Activated CD4-positive, alpha-beta memory T cell treated with anti-CD3 and anti-CD28 coated beads for 36 hours (primary cell): ENCODE data around the gene SEL1L2. TPM values are rescaled to one million over a fixed set of nuclear protein-coding genes. Genes with fewer than 3 reads are reported as not detected.
"Not testable (repeated sequence)": the region's sequence is repeated elsewhere in the genome, so short reads cannot be mapped to it uniquely, and the experiment has no call there.

Source experiments
- CTCF ChIA-PET: fragments of 350-600 bp; sonication (Branson Sonifier 250); formaldehyde crosslinking; loops from one replicate; lab custom pipeline; 2021; ENCODE audit warnings: antibody characterized with exemption, inconsistent platforms; lab: Charles Lee
- POLR2A ChIA-PET: fragments of 350-600 bp; sonication (Branson Sonifier 250); formaldehyde crosslinking; loops from one replicate; lab custom pipeline; 2021; ENCODE audit warnings: antibody characterized with exemption; lab: Charles Lee
- DNase-seq: peaks from one replicate; pipeline ENCODE4 v3.0.0-alpha.2; 2020
- H3K27ac Mint-ChIP-seq: one replicate; pipeline ENCODE4 v1.8.0; 2021; ENCODE audit warnings: mixed read lengths
- H3K27me3 Mint-ChIP-seq: one replicate; pipeline ENCODE4 v1.8.0; 2021; ENCODE audit warnings: mixed read lengths
- H3K36me3 Mint-ChIP-seq: one replicate; pipeline ENCODE4 v1.8.0; 2021; ENCODE audit warnings: mixed read lengths
- H3K4me1 Mint-ChIP-seq: one replicate; pipeline ENCODE4 v1.8.0; 2021; ENCODE audit warnings: low read depth, mixed read lengths
- H3K4me3 Mint-ChIP-seq: one replicate; pipeline ENCODE4 v1.8.0; 2021; ENCODE audit warnings: mild to moderate bottlenecking, mixed read lengths
- H3K9me3 Mint-ChIP-seq: one replicate; pipeline ENCODE4 v1.8.0; 2021; ENCODE audit warnings: mixed read lengths
- intact Hi-C: fragments of 100-400 bp; cut with micrococcal nuclease; formaldehyde crosslinking; loops from one replicate; pipeline ENCODE4 v1.15.1; 2023
- total RNA-seq, 2 experiments: library from RNA; stranded (reverse); gene quantifications; one replicate each; pipeline ENCODE4 v1.2.3, GENCODE V29; 2021

SEL1L2 gene, protein sequence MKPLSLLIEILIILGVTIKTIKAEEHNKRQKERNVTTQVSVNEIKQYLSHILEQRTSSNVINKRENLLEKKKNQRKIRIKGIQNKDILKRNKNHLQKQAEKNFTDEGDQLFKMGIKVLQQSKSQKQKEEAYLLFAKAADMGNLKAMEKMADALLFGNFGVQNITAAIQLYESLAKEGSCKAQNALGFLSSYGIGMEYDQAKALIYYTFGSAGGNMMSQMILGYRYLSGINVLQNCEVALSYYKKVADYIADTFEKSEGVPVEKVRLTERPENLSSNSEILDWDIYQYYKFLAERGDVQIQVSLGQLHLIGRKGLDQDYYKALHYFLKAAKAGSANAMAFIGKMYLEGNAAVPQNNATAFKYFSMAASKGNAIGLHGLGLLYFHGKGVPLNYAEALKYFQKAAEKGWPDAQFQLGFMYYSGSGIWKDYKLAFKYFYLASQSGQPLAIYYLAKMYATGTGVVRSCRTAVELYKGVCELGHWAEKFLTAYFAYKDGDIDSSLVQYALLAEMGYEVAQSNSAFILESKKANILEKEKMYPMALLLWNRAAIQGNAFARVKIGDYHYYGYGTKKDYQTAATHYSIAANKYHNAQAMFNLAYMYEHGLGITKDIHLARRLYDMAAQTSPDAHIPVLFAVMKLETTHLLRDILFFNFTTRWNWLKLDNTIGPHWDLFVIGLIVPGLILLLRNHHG
- total RNA-seq = not detected

DNA sequence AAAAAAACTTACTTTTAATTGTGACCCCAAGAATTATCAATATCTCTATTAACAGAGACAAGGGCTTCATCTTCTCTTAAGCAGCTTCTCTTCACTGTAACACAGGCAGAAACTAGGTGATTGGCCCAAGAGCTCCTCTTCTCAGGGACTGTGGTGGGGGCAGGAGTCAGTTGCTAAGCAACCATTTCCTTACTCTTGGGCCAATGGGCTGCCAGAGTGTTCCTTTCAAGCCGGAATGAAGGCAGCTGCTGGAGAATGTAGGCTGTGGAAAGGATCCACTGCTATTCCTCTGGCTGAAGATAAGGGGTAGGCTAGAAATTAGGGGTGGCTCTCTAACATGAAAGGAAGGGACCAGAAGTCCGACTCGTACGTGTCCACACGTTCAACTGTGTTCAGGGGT lies at the start of gene SEL1L2:
SEL1L2 (minus strand) TSS at position 150 of the 400 bp plus-strand sequence; CDS start at position 70, 80 bp downstream.
- no peak within 1 kb of the TSS for H3K4me3 Mint-ChIP-seq
- no peak for DNase-seq
- ChIA-PET POLR2A (no interaction called here), CTCF (no interaction called here)
- H3K27me3 Mint-ChIP-seq = no peaks in the 10 kb centered on the region
- no peak within 1 kb of the TSS for H3K27ac Mint-ChIP-seq
- intact Hi-C loops = no loop called here
- no peaks in the 10 kb centered on the region for H3K4me1 Mint-ChIP-seq
- H3K9me3 Mint-ChIP-seq = peaks cover 14% of the 10 kb centered on the region
- H3K36me3 Mint-ChIP-seq = no peaks in the 10 kb centered on the region

DNA sequence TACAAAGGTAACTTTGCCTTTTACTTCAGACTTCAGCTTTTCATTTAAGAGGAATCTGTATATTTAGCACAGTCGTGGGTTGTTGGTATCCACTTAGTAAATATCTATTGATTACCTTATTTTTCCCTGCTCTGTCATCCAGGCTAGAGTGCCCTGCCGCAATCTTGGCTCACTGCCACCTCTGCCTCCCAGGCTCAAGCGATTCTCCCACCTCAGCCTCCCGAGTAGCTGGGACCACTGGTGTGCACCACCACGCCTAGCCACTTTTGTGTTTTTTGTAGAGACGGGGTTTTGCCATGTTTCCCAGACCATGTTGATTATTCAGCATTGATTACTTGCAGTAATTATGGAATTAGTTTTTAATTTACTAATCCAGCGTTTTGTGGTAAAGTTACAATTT lies 46.2 kb upstream of the SEL1L2 start:
- Mint-ChIP-seq H3K27ac (no peak overlapping the region), H3K4me3 (no peak overlapping the region), H3K27me3 (no peaks in the 10 kb centered on the region), H3K4me1 (no peaks in the 10 kb centered on the region), H3K9me3 (no peaks in the 10 kb centered on the region), H3K36me3 (no peaks in the 10 kb centered on the region)
- CTCF ChIA-PET = no interaction called here
- intact Hi-C loops = no loop called here
- no peak for DNase-seq
- POLR2A ChIA-PET = no interaction called here

- Mint-ChIP-seq H3K36me3 (no peaks in the 10 kb centered on the region), H3K9me3 (no peaks in the 10 kb centered on the region), H3K4me1 (no peaks in the 10 kb centered on the region), H3K27me3 (no peaks in the 10 kb centered on the region), H3K4me3 (no peak overlapping the region), H3K27ac (no peak overlapping the region)
- ChIA-PET POLR2A (no interaction called here), CTCF (no interaction called here)
- DNase-seq = no peak
- intact Hi-C loops = no loop called here
These were observed 42.9 kb upstream of the SEL1L2 start for GRCh38 chr20:14033310-14033709.

DNA sequence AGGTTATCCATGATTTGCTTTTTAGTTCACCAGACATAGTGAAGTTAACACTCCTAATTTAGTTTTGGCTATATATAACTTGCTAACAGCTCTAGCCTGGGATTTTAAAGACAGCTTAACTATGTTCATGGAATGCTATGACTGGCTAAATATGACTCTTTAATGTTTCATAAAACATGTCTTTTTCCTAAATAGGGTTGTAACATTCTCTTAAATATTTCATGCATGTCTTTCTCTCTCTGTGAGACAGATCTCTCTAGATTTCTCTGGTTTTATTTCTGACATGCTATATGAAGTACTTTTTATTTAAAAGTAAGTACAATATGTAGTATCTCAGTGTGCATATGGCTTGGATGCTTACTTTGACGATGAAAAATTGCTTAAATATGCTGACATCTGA lies 40.6 kb upstream of the SEL1L2 start:
- Mint-ChIP-seq H3K27ac (no peak overlapping the region), H3K27me3 (no peaks in the 10 kb centered on the region), H3K36me3 (no peaks in the 10 kb centered on the region), H3K4me1 (no peaks in the 10 kb centered on the region), H3K4me3 (no peak overlapping the region), H3K9me3 (no peaks in the 10 kb centered on the region)
- DNase-seq = no peak
- CTCF ChIA-PET = interaction anchor here (1.1 kb wide), 1 partner anchor 210 kb away, joined by 3 read pairs; no protein-coding TSS in a partner anchor
- intact Hi-C loops = no loop called here
- POLR2A ChIA-PET = no interaction called here

DNA sequence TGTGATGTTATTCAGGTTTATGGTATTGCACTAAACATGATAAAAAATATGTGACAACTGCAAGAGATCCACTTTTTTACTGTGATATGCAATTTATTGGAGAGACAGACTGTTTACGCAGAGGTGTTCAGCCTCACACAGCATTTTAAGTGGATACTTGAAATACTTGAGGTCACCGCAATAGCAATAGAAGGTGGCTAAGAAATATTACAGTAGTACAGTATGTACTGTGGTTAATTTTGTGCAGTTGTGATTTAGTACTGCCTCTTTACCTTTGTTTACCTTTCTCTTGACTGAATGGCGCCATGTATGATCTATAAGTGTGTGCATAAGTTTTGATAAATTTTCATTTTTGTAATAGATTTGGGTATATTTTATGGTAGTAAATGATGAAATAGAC lies 22.3 kb upstream of the SEL1L2 start:
- no peak for DNase-seq
- H3K4me1 Mint-ChIP-seq = no peaks in the 10 kb centered on the region
- ChIA-PET CTCF (no interaction called here), POLR2A (no interaction called here)
- H3K27ac Mint-ChIP-seq = no peak overlapping the region
- intact Hi-C loops = no loop called here
- H3K4me3 Mint-ChIP-seq = no peak overlapping the region
- peaks cover 20% of the 10 kb centered on the region for H3K9me3 Mint-ChIP-seq
- no peaks in the 10 kb centered on the region for H3K36me3 Mint-ChIP-seq
- no peaks in the 10 kb centered on the region for H3K27me3 Mint-ChIP-seq

DNA sequence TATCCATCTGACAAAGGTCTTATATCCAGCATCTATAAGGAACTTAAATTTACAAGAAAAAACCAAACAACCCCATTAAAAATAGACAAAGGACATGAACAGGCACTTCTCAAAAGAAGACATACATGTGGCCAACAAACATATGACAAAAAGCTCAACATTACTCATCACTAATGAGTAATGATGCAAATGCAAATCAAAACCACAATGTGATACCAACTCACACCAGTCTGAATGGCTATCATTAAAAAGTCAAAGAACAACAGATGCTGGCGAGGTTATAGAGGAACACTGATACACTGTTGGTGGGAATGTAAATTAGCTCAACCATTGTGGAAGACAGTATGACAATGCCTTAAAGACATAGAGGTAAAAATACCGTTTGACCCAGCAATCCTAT lies 18.8 kb upstream of the SEL1L2 start:
- Mint-ChIP-seq H3K4me3 (no peak overlapping the region), H3K36me3 (no peaks in the 10 kb centered on the region), H3K9me3 (peaks cover 11% of the 10 kb centered on the region), H3K27ac (no peak overlapping the region), H3K4me1 (no peaks in the 10 kb centered on the region), H3K27me3 (no peaks in the 10 kb centered on the region)
- ChIA-PET POLR2A (no interaction called here), CTCF (no interaction called here)
- intact Hi-C loops = no loop called here
- no peak for DNase-seq

GRCh38 chr20:14005996-14006395 lies 15.6 kb upstream of the SEL1L2 start:
- intact Hi-C loops = no loop called here
- CTCF ChIA-PET = no interaction called here

GRCh38 chr20:14000917-14001316 lies 10.5 kb upstream of the SEL1L2 start:
- H3K4me1 Mint-ChIP-seq = peaks cover 6% of the 10 kb centered on the region
- no peak overlapping the region for H3K27ac Mint-ChIP-seq
- H3K4me3 Mint-ChIP-seq = no peak overlapping the region
- H3K36me3 Mint-ChIP-seq = peaks cover 4% of the 10 kb centered on the region
- H3K27me3 Mint-ChIP-seq = peaks cover 13% of the 10 kb centered on the region
- no peak for DNase-seq
- no peaks in the 10 kb centered on the region for H3K9me3 Mint-ChIP-seq
- ChIA-PET CTCF (no interaction called here), POLR2A (no interaction called here)
- intact Hi-C loops = no loop called here

More at GRCh38 chr20:14005996-14006395, 15.6 kb upstream of the SEL1L2 start:
- Mint-ChIP-seq H3K4me1 (no peaks in the 10 kb centered on the region), H3K9me3 (peaks cover 2% of the 10 kb centered on the region), H3K36me3 (no peaks in the 10 kb centered on the region), H3K27ac (no peak overlapping the region), H3K27me3 (no peaks in the 10 kb centered on the region), H3K4me3 (no peak overlapping the region)
- POLR2A ChIA-PET = no interaction called here
- no peak for DNase-seq

DNA sequence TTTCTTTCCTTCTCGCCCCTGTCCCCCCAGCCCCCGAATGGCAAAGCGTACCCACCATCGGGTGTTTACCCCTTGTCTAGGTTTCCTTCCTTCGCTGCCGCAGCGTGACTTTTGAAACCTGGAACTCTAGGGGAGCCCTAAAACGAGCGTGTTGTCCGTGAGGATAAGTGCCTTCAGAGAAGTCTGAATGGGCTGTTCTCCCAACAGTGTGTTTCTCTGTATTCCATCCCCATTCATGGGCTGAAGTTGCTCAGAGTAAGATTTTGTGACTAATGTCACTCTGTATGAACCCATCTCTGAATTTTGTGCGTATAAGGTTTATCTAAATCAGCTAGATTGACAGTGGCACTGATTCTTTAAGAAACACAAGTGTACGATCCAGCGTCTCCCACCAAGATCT lies 5.9 kb upstream of the SEL1L2 start:
- Mint-ChIP-seq H3K27ac (no peak overlapping the region), H3K4me3 (no peak overlapping the region), H3K9me3 (peaks cover 14% of the 10 kb centered on the region), H3K27me3 (peaks cover 13% of the 10 kb centered on the region), H3K36me3 (peaks cover 4% of the 10 kb centered on the region), H3K4me1 (peaks cover 6% of the 10 kb centered on the region)
- intact Hi-C loops = no loop called here
- POLR2A ChIA-PET = no interaction called here
- DNase-seq = no peak
- CTCF ChIA-PET = no interaction called here

- Mint-ChIP-seq H3K4me1 (peaks cover 6% of the 10 kb centered on the region), H3K27ac (no peak overlapping the region), H3K4me3 (no peak overlapping the region), H3K36me3 (peaks cover 4% of the 10 kb centered on the region), H3K9me3 (peaks cover 14% of the 10 kb centered on the region), H3K27me3 (peaks cover 13% of the 10 kb centered on the region)
- intact Hi-C loops = no loop called here
- POLR2A ChIA-PET = no interaction called here
- no peak for DNase-seq
- CTCF ChIA-PET = no interaction called here
These were observed 5.4 kb upstream of the SEL1L2 start for GRCh38 chr20:13995841-13996240.

DNA sequence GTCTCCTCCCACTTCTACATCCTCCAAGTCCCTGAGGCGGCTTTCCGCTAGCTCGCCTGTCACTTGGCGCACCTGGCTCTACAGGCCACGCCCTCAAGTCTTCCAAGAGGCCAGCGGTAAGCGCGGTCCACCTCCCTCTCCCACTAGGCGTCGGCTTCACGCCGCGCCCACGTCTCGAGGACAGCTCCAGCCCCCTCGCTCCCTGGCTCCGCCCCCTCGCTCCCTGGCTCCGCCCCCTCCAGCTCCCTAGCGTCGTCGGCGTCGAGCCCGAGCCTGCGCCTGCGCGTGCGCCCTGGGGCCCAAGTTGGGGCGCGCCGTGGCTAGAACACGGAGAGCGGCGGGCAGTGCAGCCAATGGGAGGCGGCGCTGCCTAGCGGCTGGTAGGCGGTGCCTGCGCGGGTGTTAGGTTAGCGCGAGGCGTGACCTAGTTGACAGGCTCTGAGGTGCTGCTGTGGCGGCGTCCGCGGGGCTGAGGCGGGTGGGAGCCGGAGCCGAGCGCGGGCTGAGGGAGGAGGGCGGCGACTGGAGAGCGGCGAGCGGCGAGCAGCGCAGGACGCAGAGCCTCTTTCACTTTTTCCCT lies 4.8 kb upstream of the SEL1L2 start, which contains the start of gene MACROD2:
MACROD2 (plus strand) TSS at position 431 of the 580 bp plus-strand sequence.
- DNase-seq = peak; percentile 26
- H3K27ac Mint-ChIP-seq = no peak within 1 kb of the TSS
- no peak within 1 kb of the TSS for H3K4me3 Mint-ChIP-seq
- H3K36me3 Mint-ChIP-seq = peaks cover 4% of the 10 kb centered on the region
- POLR2A ChIA-PET = no interaction called here
- H3K27me3 Mint-ChIP-seq = peaks cover 13% of the 10 kb centered on the region
- H3K9me3 Mint-ChIP-seq = peaks cover 14% of the 10 kb centered on the region
- intact Hi-C loops = no loop called here
- H3K4me1 Mint-ChIP-seq = peaks cover 6% of the 10 kb centered on the region
- CTCF ChIA-PET = no interaction called here

DNA sequence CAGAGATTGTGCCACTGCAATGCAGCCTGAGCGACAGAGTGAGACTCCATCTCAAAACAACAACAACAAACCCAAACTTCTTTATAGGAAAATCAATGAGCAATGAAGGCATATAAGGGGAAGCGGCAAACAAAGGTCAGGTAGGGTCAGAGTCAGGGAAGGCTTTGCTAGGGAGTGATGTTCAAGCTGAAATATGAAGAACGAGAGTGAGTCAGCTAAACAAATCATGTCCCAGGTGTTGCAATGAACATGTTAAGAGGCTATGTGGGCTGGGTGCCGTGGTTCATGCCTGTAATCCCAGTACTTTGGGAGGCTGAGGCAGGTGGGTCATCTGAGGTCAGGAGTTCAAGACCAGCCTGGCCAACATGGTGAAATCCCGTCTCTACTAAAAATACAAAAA lies 1.5 kb upstream of the SEL1L2 start:
- CTCF ChIA-PET, DNase-seq, H3K4me3 Mint-ChIP-seq, POLR2A ChIA-PET, intact Hi-C loops, H3K36me3 Mint-ChIP-seq, H3K27me3 Mint-ChIP-seq, H3K27ac Mint-ChIP-seq, H3K4me1 Mint-ChIP-seq: not testable (repeated sequence)
- peaks cover 14% of the 10 kb centered on the region for H3K9me3 Mint-ChIP-seq
